ENCODE data around the gene GRM1.

Gene GRM1

GRCh38 chr6:146100776-146101175 is 71.9 kb downstream of the GRM1 start:
- DNase-seq = no peak

- no peak for DNase-seq
Measured at GRCh38 chr6:146103416-146104072, 74.7 kb downstream of the GRM1 start.

- no peak for DNase-seq
Measured at GRCh38 chr6:146106532-146106931, 77.7 kb downstream of the GRM1 start.

GRCh38 chr6:146110990-146111389 is 82.1 kb downstream of the GRM1 start:
- DNase-seq = no peak

GRCh38 chr6:146111881-146112450 is 83.1 kb downstream of the GRM1 start:
- DNase-seq = no peak

GRCh38 chr6:146113084-146113623 is 84.3 kb downstream of the GRM1 start:
- DNase-seq = no peak

- no peak for DNase-seq
Measured at GRCh38 chr6:146123616-146124015, 94.8 kb downstream of the GRM1 start.

GRCh38 chr6:146127447-146128215 is 98.8 kb downstream of the GRM1 start:
- no peak for DNase-seq

- no peak for DNase-seq
Measured at GRCh38 chr6:146133866-146134265, 105.0 kb downstream of the GRM1 start.

GRCh38 chr6:146135167-146135566 is 106.3 kb downstream of the GRM1 start:
- DNase-seq = no peak

- DNase-seq = no peak
Measured at GRCh38 chr6:146146836-146147235, 118.0 kb downstream of the GRM1 start.

- DNase-seq = no peak
Measured at GRCh38 chr6:146149770-146150169, 120.9 kb downstream of the GRM1 start.

- DNase-seq = no peak
Measured at GRCh38 chr6:146153040-146153758, 124.3 kb downstream of the GRM1 start.

- DNase-seq = no peak
Measured at GRCh38 chr6:146154197-146154596, 125.3 kb downstream of the GRM1 start.

- no peak for DNase-seq
Measured at GRCh38 chr6:146161664-146162063, 132.8 kb downstream of the GRM1 start.

GRCh38 chr6:146169872-146170271 is 141.0 kb downstream of the GRM1 start:
- no peak for DNase-seq

GRCh38 chr6:146177785-146178184 is 148.9 kb downstream of the GRM1 start:
- no peak for DNase-seq

GRCh38 chr6:146183831-146184230 is 155.0 kb downstream of the GRM1 start:
- DNase-seq = no peak

GRCh38 chr6:146184701-146185100 is 155.8 kb downstream of the GRM1 start:
- DNase-seq = no peak

GRCh38 chr6:146189131-146189530 is 160.3 kb downstream of the GRM1 start:
- no peak for DNase-seq

- no peak for DNase-seq
Measured at GRCh38 chr6:146190581-146190980, 161.7 kb downstream of the GRM1 start.

GRCh38 chr6:146191166-146191565 is 162.3 kb downstream of the GRM1 start:
- DNase-seq = no peak

- no peak for DNase-seq
Measured at GRCh38 chr6:146191612-146192011, 162.8 kb downstream of the GRM1 start.

Measured in suppressor macrophage treated with lipopolysaccharide for 4 hours (primary cell).